IPS-15b (cell line): Measurements from ENCODE around the gene CEP20.
A peak's percentile ranks its signal among the peaks of the same experiment; 100 is the strongest.

Experiments
- H3K27me3 ChIP-seq: one replicate; pipeline ENCODE4 v1.6.1; 2013; ENCODE audit warnings: low read length; ENCODE audit not compliant: control insufficient read depth, insufficient read depth
- H3K36me3 ChIP-seq: one replicate; pipeline ENCODE4 v1.6.1; 2013; ENCODE audit warnings: low read length; ENCODE audit not compliant: control insufficient read depth, insufficient read depth
- H3K4me1 ChIP-seq: one replicate; pipeline ENCODE4 v1.6.1; 2013; ENCODE audit warnings: mild to moderate bottlenecking, low read length; ENCODE audit not compliant: control insufficient read depth, insufficient read depth
- H3K4me3 ChIP-seq: one replicate; pipeline ENCODE4 v1.5.1; 2013; ENCODE audit warnings: low read depth, low read length
- H3K9ac ChIP-seq: one replicate; pipeline ENCODE4 v1.6.1; 2013; ENCODE audit warnings: low read depth, mild to moderate bottlenecking, low read length
- H3K9me3 ChIP-seq: one replicate; pipeline ENCODE4 v1.6.1; 2013; ENCODE audit warnings: mild to moderate bottlenecking, low read length; ENCODE audit not compliant: control insufficient read depth, insufficient read depth

Gene CEP20

DNA sequence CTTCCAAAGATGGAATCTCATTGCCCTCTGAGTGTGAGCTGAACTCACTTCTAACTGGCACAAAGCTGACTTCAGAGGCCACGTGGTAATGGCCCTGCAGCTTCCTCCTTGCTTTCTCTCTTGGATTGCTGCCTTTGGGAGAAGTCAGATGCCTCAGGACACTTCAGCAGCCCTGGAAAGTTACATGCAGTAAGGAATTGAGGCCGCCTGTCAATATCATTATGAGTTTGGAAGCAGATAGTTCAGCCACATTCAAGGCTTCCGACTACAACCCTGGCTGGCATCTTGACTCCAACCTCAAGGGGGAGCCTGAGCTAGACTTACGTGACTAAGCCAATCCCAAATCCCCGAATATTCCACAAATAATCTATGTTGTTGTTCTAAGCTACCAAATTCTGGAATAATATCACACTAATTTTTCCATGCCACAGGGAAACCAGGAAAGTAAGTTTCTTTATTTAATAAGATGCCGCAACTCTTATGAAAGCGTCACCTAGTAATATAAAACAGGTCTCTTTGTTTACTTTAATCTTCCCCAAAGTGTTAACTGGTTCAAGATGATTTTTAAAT is 13.6 kb downstream of the CEP20 start:
- Histone ChIP-seq H3K36me3 (peaks cover 4% of the 10 kb centered on the region), H3K9ac (no peak overlapping the region), H3K4me1 (no peaks in the 10 kb centered on the region)

DNA sequence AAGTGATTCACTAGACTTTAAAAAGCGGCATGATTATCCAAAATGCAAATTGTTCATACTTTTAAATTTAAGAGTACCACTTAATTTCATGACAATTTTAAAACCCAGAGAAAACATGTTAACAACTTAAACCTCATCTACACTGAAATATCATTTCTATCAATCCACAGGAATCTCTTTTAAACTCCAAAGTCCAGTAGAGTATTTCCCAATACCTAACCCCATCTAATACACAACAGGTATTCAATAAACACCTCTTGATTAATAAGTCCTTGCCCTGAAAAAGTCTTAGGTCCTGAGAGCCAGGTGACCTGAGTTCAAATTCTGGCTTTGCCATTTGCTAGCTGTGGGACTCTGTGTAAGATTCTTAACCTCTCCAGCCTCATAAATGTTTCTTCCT is 14.7 kb downstream of the CEP20 start:
- no peak overlapping the region for H3K9ac ChIP-seq
- H3K36me3 ChIP-seq = peaks cover 4% of the 10 kb centered on the region
- H3K9me3 ChIP-seq = no peaks in the 10 kb centered on the region
- no peaks in the 10 kb centered on the region for H3K4me1 ChIP-seq
- H3K4me3 ChIP-seq = no peak overlapping the region
- no peaks in the 10 kb centered on the region for H3K27me3 ChIP-seq

More for the DNA sequence above, 13.6 kb downstream of the CEP20 start:
- Histone ChIP-seq H3K27me3 (no peaks in the 10 kb centered on the region), H3K4me3 (no peak overlapping the region), H3K9me3 (no peaks in the 10 kb centered on the region)

DNA sequence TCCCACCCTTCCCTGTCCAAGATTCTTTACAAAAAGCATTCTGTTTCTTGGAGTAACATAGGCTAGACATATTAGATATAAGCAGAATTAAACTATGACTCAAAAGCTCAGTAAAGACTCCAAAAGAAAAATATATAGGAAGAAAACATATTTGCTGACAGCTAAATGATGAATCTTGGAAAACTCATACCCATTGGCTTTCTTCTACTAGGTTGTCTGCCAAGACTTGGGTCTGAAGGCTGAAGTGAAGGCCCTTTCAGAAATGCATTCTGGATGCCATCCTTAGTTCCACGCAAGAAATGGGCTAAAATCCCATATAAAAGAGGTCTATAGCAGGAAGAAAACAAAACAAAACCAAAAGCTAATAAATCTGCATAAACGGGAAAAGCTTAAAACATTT is 15.1 kb downstream of the CEP20 start:
- H3K9me3 ChIP-seq = no peaks in the 10 kb centered on the region
- H3K27me3 ChIP-seq = no peaks in the 10 kb centered on the region
- no peak overlapping the region for H3K9ac ChIP-seq
- no peaks in the 10 kb centered on the region for H3K4me1 ChIP-seq
- H3K36me3 ChIP-seq = peaks cover 4% of the 10 kb centered on the region
- no peak overlapping the region for H3K4me3 ChIP-seq

DNA sequence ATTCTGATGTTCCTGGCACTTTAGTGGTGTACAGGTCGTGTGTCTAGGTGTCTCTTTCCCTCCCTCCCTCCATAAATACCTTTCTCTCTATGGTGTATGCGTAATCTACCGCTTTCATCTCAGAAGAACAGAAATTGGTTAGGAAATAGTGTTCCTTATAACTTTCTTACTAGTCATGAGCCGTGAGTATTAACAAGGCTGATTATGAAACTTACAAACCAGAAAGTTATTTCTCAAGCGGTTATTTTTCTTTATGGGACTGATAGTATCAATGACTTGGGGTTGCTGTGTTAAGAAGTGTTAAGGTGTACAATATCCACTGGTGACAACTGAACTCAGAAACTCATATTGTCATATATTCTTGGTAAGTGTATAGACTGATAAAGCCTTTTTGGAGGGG is 18.4 kb downstream of the CEP20 start:
- H3K9me3 ChIP-seq = no peaks in the 10 kb centered on the region
- no peak overlapping the region for H3K9ac ChIP-seq
- no peaks in the 10 kb centered on the region for H3K4me1 ChIP-seq
- H3K4me3 ChIP-seq = no peak overlapping the region
- no peaks in the 10 kb centered on the region for H3K27me3 ChIP-seq
- H3K36me3 ChIP-seq = no peaks in the 10 kb centered on the region

DNA sequence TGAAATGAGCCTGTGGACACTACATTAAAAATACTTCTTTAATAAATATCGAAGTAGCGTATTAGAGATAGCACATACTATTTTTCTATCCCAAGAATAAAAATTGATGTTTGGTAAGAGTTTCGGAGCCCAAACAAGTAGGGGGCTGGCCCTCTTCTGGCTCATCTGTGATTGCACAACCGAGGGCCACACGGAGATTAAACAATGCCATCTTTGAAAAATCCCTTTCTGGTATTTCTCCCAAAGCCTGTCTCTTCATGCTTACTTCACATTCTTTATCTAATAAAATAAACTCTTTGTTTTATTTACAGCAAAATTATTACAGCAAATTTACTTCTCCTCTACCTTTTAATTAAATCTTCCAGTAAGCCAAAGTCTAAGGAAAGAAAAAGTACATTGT is 22.0 kb downstream of the CEP20 start:
- Histone ChIP-seq H3K4me3 (no peak overlapping the region), H3K4me1 (no peaks in the 10 kb centered on the region), H3K9ac (no peak overlapping the region), H3K9me3 (no peaks in the 10 kb centered on the region), H3K36me3 (no peaks in the 10 kb centered on the region), H3K27me3 (no peaks in the 10 kb centered on the region)

DNA sequence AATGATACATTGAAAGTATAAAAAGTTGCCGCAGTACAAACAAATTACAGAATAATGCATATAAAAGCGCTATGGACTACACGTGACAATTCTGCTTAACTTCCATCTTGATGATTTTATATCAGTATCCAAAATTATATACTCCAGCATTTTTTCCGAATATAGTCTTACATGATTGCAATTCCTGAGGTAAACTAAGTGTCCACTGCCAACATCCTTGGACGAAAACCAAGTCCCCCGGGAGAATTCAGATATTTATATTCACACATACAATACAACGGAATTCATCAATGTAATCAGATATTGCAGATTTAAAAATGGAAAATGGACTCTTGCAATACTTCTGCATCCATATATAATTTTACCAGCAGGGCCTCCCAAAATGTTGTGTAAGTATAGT is 22.7 kb downstream of the CEP20 start:
- no peaks in the 10 kb centered on the region for H3K9me3 ChIP-seq
- H3K27me3 ChIP-seq = no peaks in the 10 kb centered on the region
- H3K9ac ChIP-seq = no peak overlapping the region
- no peak overlapping the region for H3K4me3 ChIP-seq
- no peaks in the 10 kb centered on the region for H3K4me1 ChIP-seq
- H3K36me3 ChIP-seq = no peaks in the 10 kb centered on the region

DNA sequence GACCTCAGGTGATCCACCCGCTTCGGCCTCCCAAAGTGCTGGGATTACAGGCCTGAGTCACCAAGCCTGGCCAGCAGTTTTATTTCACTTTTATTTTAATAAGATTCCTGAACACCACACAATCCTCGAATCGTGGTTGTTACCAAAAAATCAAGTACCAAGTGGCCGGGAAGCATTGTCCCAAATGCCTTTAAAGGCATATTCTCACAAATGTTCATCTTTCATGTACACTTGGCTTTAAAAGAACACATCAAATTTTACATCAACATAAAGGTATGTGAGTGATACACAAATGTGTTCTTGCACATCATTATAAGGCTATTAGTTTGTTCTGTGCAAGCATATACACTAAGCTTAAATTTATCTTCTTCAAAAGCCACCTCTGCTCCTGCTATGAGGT is 23.5 kb downstream of the CEP20 start:
- Histone ChIP-seq H3K36me3 (no peaks in the 10 kb centered on the region), H3K4me1 (no peaks in the 10 kb centered on the region), H3K9me3 (no peaks in the 10 kb centered on the region), H3K4me3 (no peak overlapping the region), H3K9ac (no peak overlapping the region), H3K27me3 (no peaks in the 10 kb centered on the region)

DNA sequence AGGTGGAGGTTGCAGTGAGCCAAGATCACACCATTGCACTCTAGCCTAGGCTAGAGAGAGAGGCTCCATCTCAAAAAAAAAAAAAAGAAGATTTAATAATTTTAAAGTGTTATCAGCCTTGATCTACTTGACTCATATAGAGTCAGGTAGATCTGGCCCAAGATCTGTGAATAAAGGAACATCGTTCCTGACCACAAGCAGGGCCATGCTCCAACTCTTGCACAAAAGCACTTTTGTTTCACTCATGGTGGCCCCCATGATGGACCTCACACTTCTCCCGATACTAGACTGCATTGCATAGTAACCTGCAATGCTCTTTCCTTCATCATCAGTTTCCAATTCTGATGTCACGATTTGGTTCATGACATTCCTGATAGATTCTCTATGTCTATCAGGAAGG is 26.4 kb downstream of the CEP20 start:
- H3K4me3 ChIP-seq = no peak overlapping the region
- H3K9ac ChIP-seq = no peak overlapping the region
- peaks cover 2% of the 10 kb centered on the region for H3K4me1 ChIP-seq
- peaks cover 19% of the 10 kb centered on the region for H3K27me3 ChIP-seq
- H3K9me3 ChIP-seq = no peaks in the 10 kb centered on the region
- H3K36me3 ChIP-seq = no peaks in the 10 kb centered on the region

DNA sequence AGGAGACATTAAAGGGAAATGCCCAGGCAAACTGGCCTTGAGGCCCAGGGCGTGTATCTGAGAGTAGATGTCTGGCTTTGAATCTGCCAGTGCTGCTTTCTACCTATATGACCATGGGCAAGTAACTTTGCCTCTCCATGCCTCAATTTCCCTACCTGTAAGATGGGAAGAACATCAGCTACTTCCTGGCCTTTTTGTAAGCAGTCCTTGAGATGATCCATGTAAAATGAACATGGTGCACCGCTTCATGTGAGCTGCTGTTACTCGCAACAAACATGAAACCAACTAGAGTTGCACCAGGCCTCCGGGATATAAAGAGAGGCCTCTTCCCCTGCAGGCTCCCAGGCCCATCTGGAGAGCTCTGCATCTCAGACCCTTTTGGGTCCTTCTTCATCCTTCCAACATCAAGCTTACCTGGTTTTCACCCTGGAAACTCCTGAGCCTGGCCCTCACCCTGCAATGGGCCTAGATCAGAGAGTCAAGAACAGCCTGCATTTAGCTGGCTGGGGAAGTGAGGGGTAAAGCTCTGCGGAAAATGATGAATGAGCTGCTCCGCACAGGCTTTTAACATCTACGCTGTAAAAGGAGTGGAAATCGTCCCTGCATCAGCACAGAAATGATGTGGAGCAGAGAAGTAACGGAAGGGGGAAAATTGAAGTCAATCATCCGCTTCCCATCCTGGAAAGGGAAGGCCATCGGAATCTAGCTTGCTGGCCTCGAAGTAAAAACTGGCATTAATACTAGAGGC is 29.3 kb downstream of the CEP20 start:
- H3K4me3 ChIP-seq = no peak overlapping the region
- no peaks in the 10 kb centered on the region for H3K36me3 ChIP-seq
- H3K9ac ChIP-seq = no peak overlapping the region
- no peaks in the 10 kb centered on the region for H3K9me3 ChIP-seq
- peaks cover 43% of the 10 kb centered on the region for H3K27me3 ChIP-seq
- peaks cover 2% of the 10 kb centered on the region for H3K4me1 ChIP-seq

DNA sequence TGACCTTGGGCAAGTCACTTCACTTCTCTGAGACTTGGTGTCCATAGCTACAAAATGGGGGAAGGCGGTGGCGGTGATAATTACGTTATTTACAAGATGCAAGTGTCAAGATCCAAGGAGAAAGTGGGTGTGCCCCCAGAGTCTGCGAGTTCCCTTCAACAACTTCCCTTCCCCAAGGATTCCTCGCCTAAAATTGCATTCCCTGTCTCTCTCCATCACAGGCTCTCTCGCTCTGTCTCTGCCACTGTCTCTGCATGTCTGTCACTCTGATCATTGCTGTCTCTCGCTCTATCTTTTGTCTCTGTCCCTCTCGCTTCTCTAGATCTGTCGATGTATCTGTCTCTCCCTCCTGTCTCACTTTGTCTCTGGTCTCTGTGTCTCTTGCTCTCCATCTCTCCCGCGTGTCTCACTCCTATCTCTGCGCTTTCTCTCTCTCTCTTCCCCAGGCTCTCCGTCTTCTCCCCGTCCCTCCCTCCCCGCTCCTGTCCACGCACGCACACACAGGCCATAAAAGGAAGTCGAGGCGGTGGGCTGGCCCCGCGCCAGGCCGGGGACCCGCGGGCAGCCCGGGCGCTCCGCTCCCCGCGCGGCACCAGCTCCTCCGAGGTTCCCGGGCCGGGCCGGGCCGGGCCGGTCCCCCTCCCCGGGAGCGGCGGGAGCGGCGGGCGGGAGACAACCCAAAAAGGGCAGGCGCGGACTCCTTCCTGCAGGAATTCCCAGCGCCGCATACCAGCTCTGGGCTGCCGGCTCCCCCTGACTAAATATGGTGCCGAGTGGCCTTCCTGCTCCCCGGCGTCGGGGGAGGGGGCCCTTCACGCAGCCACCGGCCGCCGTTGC is 30.5 kb downstream of the CEP20 start:
- Histone ChIP-seq H3K27me3 (peaks cover 44% of the 10 kb centered on the region), H3K4me3 (peak overlapping the region; percentile 69), H3K4me1 (peaks cover 2% of the 10 kb centered on the region), H3K9me3 (no peaks in the 10 kb centered on the region), H3K9ac (no peak overlapping the region), H3K36me3 (no peaks in the 10 kb centered on the region)

DNA sequence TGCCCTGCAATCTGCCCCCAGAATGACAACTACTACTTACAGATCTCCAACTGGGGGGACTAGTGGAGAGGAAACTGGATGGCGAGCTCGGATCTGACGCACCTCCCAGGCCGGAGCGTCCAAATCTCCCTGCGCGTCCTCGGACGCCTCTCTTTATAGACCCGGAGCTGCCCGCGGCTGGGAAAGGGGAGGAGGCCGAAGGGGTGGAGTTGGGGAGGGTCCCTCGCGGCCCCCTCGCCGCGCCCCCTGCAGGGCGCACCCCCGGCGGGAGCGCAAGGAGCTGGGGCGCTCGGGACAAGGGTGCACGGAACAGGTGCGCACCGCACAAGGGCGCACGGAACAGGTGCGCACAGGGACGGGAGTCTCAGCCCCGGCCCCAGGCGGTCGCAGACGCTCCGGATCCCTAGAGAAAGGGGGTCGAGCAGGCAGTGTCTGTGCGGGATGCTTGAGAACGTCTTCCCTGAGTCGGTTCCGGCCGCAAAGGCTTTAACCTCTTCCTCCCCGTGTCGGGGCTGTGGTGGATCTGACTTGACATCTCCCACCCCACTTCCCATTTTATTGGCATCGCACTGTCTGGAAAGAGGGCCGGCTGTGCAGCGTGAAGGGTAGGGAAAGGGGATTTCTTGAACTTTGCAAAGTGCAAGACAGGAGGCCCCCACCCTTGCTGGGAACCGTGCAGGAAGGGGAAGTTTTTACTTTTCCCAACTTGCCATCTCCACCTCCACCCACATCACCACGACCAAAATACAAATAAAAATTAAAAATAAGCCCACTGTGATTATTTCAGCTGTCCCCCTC is 31.3 kb downstream of the CEP20 start, which contains the start of gene MYH11:
MYH11 (minus strand) TSS at position 128 of the 798 bp plus-strand sequence. CDS start 18,776 bp downstream, outside the sequence.
- no peaks in the 10 kb centered on the region for H3K9me3 ChIP-seq
- peaks cover 44% of the 10 kb centered on the region for H3K27me3 ChIP-seq
- no peaks in the 10 kb centered on the region for H3K36me3 ChIP-seq
- H3K4me1 ChIP-seq = peaks cover 2% of the 10 kb centered on the region
- peak within 1 kb of the TSS; percentile 69 for H3K4me3 ChIP-seq
- no peak within 1 kb of the TSS for H3K9ac ChIP-seq
